ENCODE measurements around the gene TFF2.

TFF2 gene

GRCh38 chr21:42386034-42386591, 35.3 kb upstream of the TFF2 start:
- Histone ChIP-seq H3K27ac (ENCODE audit: low read depth, low read length, poor library complexity, severe bottlenecking) (no peak overlapping the region), H3K9me3 (ENCODE audit: low read length) (peaks cover 10% of the 10 kb centered on the region; the same call in 1 of the 2 replicates), H3K4me1 (ENCODE audit: insufficient read depth, low read length, severe bottlenecking) (no peaks in the 10 kb centered on the region), H4K20me1 (ENCODE audit: insufficient read depth, low read length) (no peaks in the 10 kb centered on the region), H3K79me2 (ENCODE audit: insufficient read depth, low read length) (no peaks in the 10 kb centered on the region), H3K4me2 (ENCODE audit: low read length) (no peak overlapping the region), H3K9ac (ENCODE audit: low read length) (no peak overlapping the region), H3K36me3 (ENCODE audit: insufficient read depth, low read length) (no peaks in the 10 kb centered on the region; the same call in 1 of the 2 replicates), H3K27me3 (ENCODE audit: insufficient read depth, low read length) (peaks cover 23% of the 10 kb centered on the region; the same call in 1 of the 2 replicates), H3K4me3 (ENCODE audit: low read depth, low read length, poor library complexity, severe bottlenecking) (no peak overlapping the region), H3F3A (ENCODE audit: insufficient read depth, low read length) (no peaks in the 10 kb centered on the region), H2AFZ (ENCODE audit: low read length) (no peak overlapping the region), H3K9me2 (ENCODE audit: low read depth, low read length) (no peaks in the 10 kb centered on the region)
- TF ChIP-seq CTCF (IDR thresholded peaks at IDR 0.05; ENCODE audit: low read length): no peak
- TF ChIP-seq EZH2 (IDR thresholded peaks at IDR 0.05; ENCODE audit: borderline replicate concordance, low read length): no peak

GRCh38 chr21:42385619-42386018, 34.8 kb upstream of the TFF2 start:
- no peaks in the 10 kb centered on the region for H3K79me2 ChIP-seq (ENCODE audit: insufficient read depth, low read length)
- no peaks in the 10 kb centered on the region for H3K4me1 ChIP-seq (ENCODE audit: insufficient read depth, low read length, severe bottlenecking)
- H4K20me1 ChIP-seq (ENCODE audit: insufficient read depth, low read length): no peaks in the 10 kb centered on the region
- no peak overlapping the region for H3K4me2 ChIP-seq (ENCODE audit: low read length)
- H2AFZ ChIP-seq (ENCODE audit: low read length): no peak overlapping the region
- peaks cover 28% of the 10 kb centered on the region; the same call in 1 of the 2 replicates for H3K27me3 ChIP-seq (ENCODE audit: insufficient read depth, low read length)
- no peaks in the 10 kb centered on the region; the same call in 1 of the 2 replicates for H3K36me3 ChIP-seq (ENCODE audit: insufficient read depth, low read length)
- H3K9ac ChIP-seq (ENCODE audit: low read length): no peak overlapping the region
- no peaks in the 10 kb centered on the region for H3F3A ChIP-seq (ENCODE audit: insufficient read depth, low read length)
- peaks cover 10% of the 10 kb centered on the region; the same call in 1 of the 2 replicates for H3K9me3 ChIP-seq (ENCODE audit: low read length)
- no peak overlapping the region for H3K27ac ChIP-seq (ENCODE audit: low read depth, low read length, poor library complexity, severe bottlenecking)
- TF ChIP-seq CTCF (IDR thresholded peaks at IDR 0.05; ENCODE audit: low read length) (no peak), EZH2 (IDR thresholded peaks at IDR 0.05; ENCODE audit: borderline replicate concordance, low read length) (no peak)
- no peak overlapping the region for H3K4me3 ChIP-seq (ENCODE audit: low read depth, low read length, poor library complexity, severe bottlenecking)
- H3K9me2 ChIP-seq (ENCODE audit: low read depth, low read length): no peaks in the 10 kb centered on the region

- TF ChIP-seq CTCF (IDR thresholded peaks at IDR 0.05; ENCODE audit: low read length) (no peak), EZH2 (IDR thresholded peaks at IDR 0.05; ENCODE audit: borderline replicate concordance, low read length) (no peak)
- Histone ChIP-seq H3K36me3 (ENCODE audit: insufficient read depth, low read length) (no peaks in the 10 kb centered on the region; the same call in 1 of the 2 replicates), H4K20me1 (ENCODE audit: insufficient read depth, low read length) (no peaks in the 10 kb centered on the region), H3K79me2 (ENCODE audit: insufficient read depth, low read length) (no peaks in the 10 kb centered on the region), H3F3A (ENCODE audit: insufficient read depth, low read length) (no peaks in the 10 kb centered on the region), H3K9me3 (ENCODE audit: low read length) (peaks cover 10% of the 10 kb centered on the region; the same call in 1 of the 2 replicates), H2AFZ (ENCODE audit: low read length) (no peak overlapping the region), H3K27ac (ENCODE audit: low read depth, low read length, poor library complexity, severe bottlenecking) (no peak overlapping the region), H3K4me3 (ENCODE audit: low read depth, low read length, poor library complexity, severe bottlenecking) (no peak overlapping the region), H3K9me2 (ENCODE audit: low read depth, low read length) (no peaks in the 10 kb centered on the region), H3K4me2 (ENCODE audit: low read length) (no peak overlapping the region), H3K27me3 (ENCODE audit: insufficient read depth, low read length) (peaks cover 28% of the 10 kb centered on the region; the same call in 1 of the 2 replicates), H3K9ac (ENCODE audit: low read length) (no peak overlapping the region), H3K4me1 (ENCODE audit: insufficient read depth, low read length, severe bottlenecking) (peaks cover under 1% of the 10 kb centered on the region)
Observed at GRCh38 chr21:42384989-42385388, 34.2 kb upstream of the TFF2 start.

Data from OCI-LY1 (cell line).